Tibial nerve (tissue), 3 donors: Measurements from ENCODE around the gene ATG14.

ENCODE experiments used
- POLR2A ChIP-seq, 2 donors: fragments of 450-650 bp; IDR thresholded peaks; one replicate each; pipeline ENCODE4 v1.6.1; 2017; ENCODE audit warnings: antibody characterized with exemption in 2 of 2, mild to moderate bottlenecking in 2 of 2, moderate library complexity in 2 of 2
- TF ChIP-seq, protein P1 (sequence below), 5 experiments: fragments of 200-600 bp in 3 of 5; fragments of 450-650 bp in 2 of 5; sonication (generic) in 3 of 5; IDR thresholded peaks; one replicate each; pipeline ENCODE4 v1.5.1; 2016 to 2019; ENCODE audit warnings: antibody characterized with exemption in 5 of 5, mild to moderate bottlenecking in 3 of 5, moderate library complexity in 2 of 5

DNA sequence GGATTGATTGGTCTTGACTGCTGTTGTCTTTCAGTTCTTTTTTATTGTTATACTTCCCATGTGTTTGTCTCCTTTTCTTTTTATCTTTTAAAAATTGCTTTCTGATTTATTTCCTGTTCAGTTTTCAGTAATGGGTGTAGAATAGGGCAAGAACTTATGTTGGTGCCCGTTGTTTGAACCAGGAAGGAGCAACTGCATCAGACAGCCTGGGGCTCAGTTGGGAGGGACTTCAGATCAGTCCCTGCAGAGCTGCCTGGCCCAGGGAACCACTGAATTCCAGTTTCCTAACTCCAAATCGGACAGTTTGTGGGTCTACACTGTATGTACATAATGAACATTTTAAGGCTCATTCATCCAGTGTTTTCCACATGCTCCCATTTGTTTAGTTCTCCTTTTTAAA is 75.5 kb downstream of the ATG14 start:
- TF ChIP-seq, protein P1, sequence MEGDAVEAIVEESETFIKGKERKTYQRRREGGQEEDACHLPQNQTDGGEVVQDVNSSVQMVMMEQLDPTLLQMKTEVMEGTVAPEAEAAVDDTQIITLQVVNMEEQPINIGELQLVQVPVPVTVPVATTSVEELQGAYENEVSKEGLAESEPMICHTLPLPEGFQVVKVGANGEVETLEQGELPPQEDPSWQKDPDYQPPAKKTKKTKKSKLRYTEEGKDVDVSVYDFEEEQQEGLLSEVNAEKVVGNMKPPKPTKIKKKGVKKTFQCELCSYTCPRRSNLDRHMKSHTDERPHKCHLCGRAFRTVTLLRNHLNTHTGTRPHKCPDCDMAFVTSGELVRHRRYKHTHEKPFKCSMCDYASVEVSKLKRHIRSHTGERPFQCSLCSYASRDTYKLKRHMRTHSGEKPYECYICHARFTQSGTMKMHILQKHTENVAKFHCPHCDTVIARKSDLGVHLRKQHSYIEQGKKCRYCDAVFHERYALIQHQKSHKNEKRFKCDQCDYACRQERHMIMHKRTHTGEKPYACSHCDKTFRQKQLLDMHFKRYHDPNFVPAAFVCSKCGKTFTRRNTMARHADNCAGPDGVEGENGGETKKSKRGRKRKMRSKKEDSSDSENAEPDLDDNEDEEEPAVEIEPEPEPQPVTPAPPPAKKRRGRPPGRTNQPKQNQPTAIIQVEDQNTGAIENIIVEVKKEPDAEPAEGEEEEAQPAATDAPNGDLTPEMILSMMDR (IDR thresholded peaks at IDR 0.05) = no peak
- no peak for TF ChIP-seq POLR2A (IDR thresholded peaks at IDR 0.05)
